H1 (cell line): ENCODE data around the gene KRT84. TPM values are rescaled to one million over a fixed set of nuclear protein-coding genes. Genes with fewer than 3 reads are reported as not detected.

Source experiments
- CTCF ChIA-PET: fragments of 300-600 bp; sonication (Branson Sonifier 250); formaldehyde crosslinking; loops from one replicate; lab custom pipeline; 2021; ENCODE audit not compliant: partially characterized antibody; lab: Charles Lee
- POLR2A ChIA-PET: fragments of 300-600 bp; sonication (Branson Sonifier 250); formaldehyde crosslinking; loops from one replicate; lab custom pipeline; 2021; ENCODE audit warnings: inconsistent platforms; ENCODE audit not compliant: partially characterized antibody; lab: Charles Lee
- DNase-seq, 2 experiments: peaks; one replicate each; pipeline versions ENCODE4 v3.0.0 to v3.0.0-alpha.2; 2010 to 2022; ENCODE audit warnings: low spot score in 2 of 2, low read depth in 1 of 2, mixed read lengths in 1 of 2
- FAIRE-seq: peaks from 2 replicates; lab custom pipeline; 2011; peaks lifted over from hg19 to GRCh38; lab: Jason Lieb, UNC
- H2AFZ ChIP-seq: 2 replicates; pipeline ENCODE4 v1.8.1; 2012; ENCODE audit warnings: low read length, inconsistent platforms
- H2AK5ac ChIP-seq: 2 replicates; pipeline ENCODE4 v1.6.1; 2013; ENCODE audit warnings: low read depth, low read length
- H2BK120ac ChIP-seq: replicated peaks from 2 replicates; pipeline ENCODE3; 2013; ENCODE audit warnings: low read depth, low read length, inconsistent platforms
- H2BK12ac ChIP-seq: 2 replicates; pipeline ENCODE4 v1.6.1; 2013; ENCODE audit warnings: low read depth, low read length
- H2BK15ac ChIP-seq: 2 replicates; pipeline ENCODE4 v1.6.1; 2013; ENCODE audit warnings: low read length
- H2BK20ac ChIP-seq: 2 replicates; pipeline ENCODE4 v1.6.1; 2013; ENCODE audit warnings: low read length
- H2BK5ac ChIP-seq: 2 replicates; pipeline ENCODE4 v1.6.1; 2013; ENCODE audit warnings: low read depth, low read length
- H3K14ac ChIP-seq: 2 replicates; pipeline ENCODE4 v1.6.1; 2013; ENCODE audit warnings: inconsistent platforms; ENCODE audit not compliant: insufficient read length
- H3K18ac ChIP-seq: 2 replicates; pipeline ENCODE4 v1.6.1; 2013; ENCODE audit warnings: low read length; ENCODE audit errors: extremely low read depth
- H3K23ac ChIP-seq: 2 replicates; pipeline ENCODE4 v1.6.1; 2013; ENCODE audit warnings: inconsistent platforms; ENCODE audit not compliant: insufficient read length
- H3K23me2 ChIP-seq: 2 replicates; pipeline ENCODE4 v1.6.1; 2013; ENCODE audit warnings: low read depth, low read length
- H3K27ac ChIP-seq: 2 replicates; pipeline ENCODE4 v1.6.1; 2011; ENCODE audit warnings: low read depth, low read length, inconsistent platforms
- H3K27me3 ChIP-seq, 4 experiments: replicated peaks in 1 of 4; 1 replicate in 1 of 4; 2 replicates in 3 of 4; pipeline versions ENCODE4 v1.6.1 to v1.8.1; 2011 to 2013; ENCODE audit warnings: low read length in 3 of 4, mild to moderate bottlenecking in 3 of 4, inconsistent platforms in 2 of 4, mixed read lengths in 2 of 4, moderate library complexity in 1 of 4; ENCODE audit not compliant: control insufficient read depth in 3 of 4, insufficient read depth in 3 of 4; ENCODE audit errors: extremely low read depth in 1 of 4
- H3K36me3 ChIP-seq, 4 experiments: 2 replicates each; pipeline versions ENCODE4 v1.6.1 to v1.8.1; 2011 to 2013; ENCODE audit warnings: mild to moderate bottlenecking in 4 of 4, low read length in 3 of 4, moderate library complexity in 2 of 4, control low read depth in 1 of 4, inconsistent platforms in 1 of 4; ENCODE audit not compliant: insufficient read depth in 4 of 4, control insufficient read depth in 2 of 4
- H3K4ac ChIP-seq: replicated peaks from 2 replicates; pipeline ENCODE3; 2013; ENCODE audit warnings: low read length, low read depth, mixed read lengths, inconsistent platforms; ENCODE audit not compliant: insufficient read length
- H3K4me1 ChIP-seq, 4 experiments: replicated peaks in 1 of 4; 1 replicate in 1 of 4; 2 replicates in 3 of 4; pipeline versions ENCODE4 v1.6.1 to v1.8.1; 2011 to 2013; ENCODE audit warnings: low read length in 3 of 4, inconsistent platforms in 2 of 4, mixed read lengths in 1 of 4; ENCODE audit not compliant: insufficient read depth in 4 of 4, control insufficient read depth in 3 of 4
- H3K4me2 ChIP-seq, 2 experiments: 2 replicates each; pipeline versions ENCODE4 v1.6.1 to v1.8.1; 2011 to 2013; ENCODE audit warnings: low read depth in 2 of 2, low read length in 2 of 2, control low read depth in 1 of 2, inconsistent platforms in 1 of 2, mild to moderate bottlenecking in 1 of 2; ENCODE audit not compliant: insufficient read depth in 1 of 2
- H3K4me3 ChIP-seq, 4 experiments: fragments of 200-600, 300-600 bp in 1 of 4; sonication (generic), shearing (Covaris generic), sonication (Bioruptor Twin) in 1 of 4; 2 replicates each; pipeline versions ENCODE4 v1.5.1 to v1.8.1; 2011 to 2016; ENCODE audit warnings: low read length in 4 of 4, low read depth in 3 of 4, control low read depth in 2 of 4, inconsistent platforms in 2 of 4, mild to moderate bottlenecking in 2 of 4, mixed read lengths in 1 of 4, moderate library complexity in 1 of 4; ENCODE audit not compliant: insufficient read depth in 2 of 4; ENCODE audit errors: extremely low read depth in 1 of 4
- H3K56ac ChIP-seq: replicated peaks from 2 replicates; pipeline ENCODE3; 2013; ENCODE audit warnings: low read depth, mild to moderate bottlenecking, mixed read lengths, low read length, inconsistent platforms; ENCODE audit not compliant: insufficient read length
- H3K79me1 ChIP-seq: 2 replicates; pipeline ENCODE4 v1.6.1; 2013; ENCODE audit warnings: low read depth, low read length, control low read depth
- H3K79me2 ChIP-seq, 2 experiments: 2 replicates each; pipeline versions ENCODE4 v1.6.1 to v1.8.1; 2012 to 2013; ENCODE audit warnings: low read length in 2 of 2, mild to moderate bottlenecking in 2 of 2, inconsistent platforms in 1 of 2; ENCODE audit not compliant: insufficient read depth in 2 of 2, control insufficient read depth in 1 of 2
- H3K9ac ChIP-seq, 4 experiments: replicated peaks in 1 of 4; 1 replicate in 1 of 4; 2 replicates in 3 of 4; pipeline versions ENCODE4 v1.6.1 to v1.8.1; 2011 to 2013; ENCODE audit warnings: low read depth in 3 of 4, low read length in 3 of 4, control low read depth in 2 of 4, mild to moderate bottlenecking in 2 of 4, moderate library complexity in 2 of 4, inconsistent platforms in 1 of 4; ENCODE audit errors: extremely low read depth in 1 of 4
- H3K9me3 ChIP-seq, 2 experiments: 2 replicates each; pipeline versions ENCODE4 v1.6.1 to v1.8.1; 2012 to 2013; ENCODE audit warnings: mild to moderate bottlenecking in 2 of 2, moderate library complexity in 2 of 2, control low read depth in 1 of 2, inconsistent platforms in 1 of 2, low read depth in 1 of 2, low read length in 1 of 2, mixed read lengths in 1 of 2; ENCODE audit not compliant: insufficient read depth in 2 of 2
- H4K20me1 ChIP-seq, 2 experiments: replicated peaks in 1 of 2; 2 replicates each; pipeline versions ENCODE3 to v1.8.1; 2011 to 2013; ENCODE audit warnings: inconsistent platforms in 2 of 2, low read length in 2 of 2, mild to moderate bottlenecking in 1 of 2; ENCODE audit not compliant: insufficient read depth in 2 of 2, control insufficient read depth in 1 of 2
- H4K5ac ChIP-seq: 2 replicates; pipeline ENCODE4 v1.6.1; 2013; ENCODE audit warnings: low read length, low read depth, mixed read lengths, inconsistent platforms; ENCODE audit not compliant: insufficient read length
- H4K8ac ChIP-seq: 2 replicates; pipeline ENCODE4 v1.8.0; 2013; ENCODE audit warnings: mild to moderate bottlenecking, moderate library complexity, low read length, inconsistent platforms; ENCODE audit not compliant: insufficient read depth; ENCODE audit errors: extremely low read depth
- H4K91ac ChIP-seq: replicated peaks from 2 replicates; pipeline ENCODE3; 2013; ENCODE audit warnings: low read length, mixed read lengths, inconsistent platforms; ENCODE audit not compliant: insufficient read length
- EZH2 ChIP-seq: fragments of 200-600 bp; sonication (generic); IDR thresholded peaks from 2 replicates; pipeline ENCODE4 v1.7.1; 2012; ENCODE audit warnings: low read depth, mild to moderate bottlenecking, moderate library complexity, low read length, inconsistent platforms; ENCODE audit not compliant: severe bottlenecking
- RAD21 ChIP-seq, 2 experiments: IDR thresholded peaks in 1 of 2; conservative IDR thresholded peaks in 1 of 2; 2 replicates each; pipeline ENCODE4 v1.6.1; 2011; ENCODE audit warnings: low read depth in 2 of 2, low read length in 2 of 2, improper control_type of control experiment in 1 of 2, inconsistent platforms in 1 of 2, mild to moderate bottlenecking in 1 of 2, moderate library complexity in 1 of 2
- WGBS, 2 experiments: shearing (Covaris generic) in 1 of 2; methylation state at CpG; one replicate each; pipeline versions ENCODE4 v1.1.6 to v1.1.7; 2013 to 2015; ENCODE audit warnings: low lambda C conversion rate in 2 of 2, mixed read lengths in 2 of 2, inconsistent platforms in 1 of 2, low coverage in 1 of 2, missing lambda C conversion rate in 1 of 2; ENCODE audit not compliant: insufficient replicate concordance in 2 of 2, insufficient coverage in 1 of 2, insufficient read length in 1 of 2; ENCODE audit errors: extremely low coverage in 1 of 2, missing lambda C conversion rate in 1 of 2; 5-methylcytosine and 5-hydroxymethylcytosine counted together
- polyA plus RNA-seq, 7 experiments: library from polyadenylated mRNA; depleted of rRNA in 3 of 7; stranded (reverse) in 5 of 7; unstranded in 2 of 7; fragments of >200 nt in 5 of 7; fragments of 200-250 nt in 2 of 7; gene quantifications; 1 replicate in 5 of 7; 2 replicates in 1 of 7; 4 replicates in 1 of 7; pipeline versions ENCODE4 v1.2.1 to v1.2.3, GENCODE V29; 2011 to 2013; ENCODE audit warnings: missing spikeins in 2 of 7, mixed read lengths in 2 of 7
- total RNA-seq: library from RNA; stranded (reverse); fragmentation: NEBNext Ultra II Directional; extraction: Animal tissue kit (Norgen Biotek cat#: 25700); gene quantifications from 2 replicates; pipeline ENCODE4 v1.2.1, GENCODE V29; 2021
- TF ChIP-seq, protein P1 (sequence below), 3 experiments: IDR thresholded peaks; 1 replicate in 2 of 3; 2 replicates in 1 of 3; pipeline versions ENCODE4 v1.5.1 to v1.6.1; 2011; ENCODE audit warnings: low read length in 3 of 3, mild to moderate bottlenecking in 3 of 3, inconsistent platforms in 2 of 3, low read depth in 1 of 3, moderate library complexity in 1 of 3; ENCODE audit not compliant: insufficient read depth in 1 of 3; ENCODE audit errors: control extremely low read depth in 1 of 3

The KRT84 gene
- total and polyA plus RNA-seq, 2 of the 8 experiments (the other 6 are each of a cell fraction or from before 2014, with no cell fraction given), result not detected

DNA sequence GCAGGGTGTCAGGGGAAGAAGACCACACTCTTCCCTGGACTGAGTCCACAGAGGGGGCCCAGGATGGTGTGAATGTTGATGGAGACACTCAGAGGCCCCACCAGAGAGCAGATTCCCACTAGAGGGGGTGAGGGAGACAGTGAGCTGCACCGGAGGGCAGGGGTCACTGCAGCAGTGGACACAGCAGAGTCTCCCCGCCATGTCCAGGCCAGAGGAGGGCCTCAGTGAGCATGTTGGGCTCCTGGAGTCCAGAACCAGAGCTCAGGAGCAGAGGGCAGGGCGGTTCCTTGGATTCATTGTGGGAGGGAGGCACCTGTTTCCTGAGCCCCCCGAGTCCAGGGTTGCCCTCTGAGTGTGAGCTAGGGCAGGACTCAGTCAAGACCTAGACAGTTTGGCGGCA is 22.5 kb upstream of the KRT84 start:
- Histone ChIP-seq H3K79me1 (no peaks in the 10 kb centered on the region), H3K36me3 (no peaks in the 10 kb centered on the region), H2AFZ (no peak overlapping the region), H3K4ac (no peak overlapping the region), H2AK5ac (no peak overlapping the region), H2BK120ac (no peak overlapping the region), H2BK12ac (no peak overlapping the region), H4K91ac (no peak overlapping the region), H3K4me1 (peaks cover 0 to 2% (median under 1%) of the 10 kb centered on the region in 4 experiments; a peak in 1 of 7 replicates), H3K9me3 (peaks cover 2 to 11% of the 10 kb centered on the region in 2 experiments; a peak in 1 of 4 replicates), H3K79me2 (no peaks in the 10 kb centered on the region), H3K23ac (no peak overlapping the region), H2BK5ac (no peak overlapping the region), H2BK20ac (no peak overlapping the region), H3K4me2 (no peak overlapping the region), H4K8ac (no peak overlapping the region), H4K20me1 (no peaks in the 10 kb centered on the region), H3K9ac (no peak overlapping the region), H3K56ac (no peak overlapping the region), H3K18ac (no peak overlapping the region), H4K5ac (no peak overlapping the region), H3K27ac (no peak overlapping the region), H2BK15ac (no peak overlapping the region), H3K27me3 (no peaks in the 10 kb centered on the region), H3K23me2 (no peaks in the 10 kb centered on the region), H3K4me3 (no peak overlapping the region), H3K14ac (no peak overlapping the region)
- FAIRE-seq (no peak), DNase-seq (no peak)
- WGBS, 2 experiments, result 92% methylated on average over 5 of the region's 5 CpGs; no CpG with 5 or more reads in 1 of the 2 experiments
- TF ChIP-seq RAD21 (IDR thresholded peaks at IDR 0.05 in 1 of 2, conservative IDR thresholded peaks at IDR 0.05 in 1 of 2; ENCODE audit: low read depth in 2 of 2, low read length in 2 of 2) (peak; percentile 18 to 24; a peak in 2 of 4 replicates), EZH2 (no peak)
- TF ChIP-seq, protein P1, sequence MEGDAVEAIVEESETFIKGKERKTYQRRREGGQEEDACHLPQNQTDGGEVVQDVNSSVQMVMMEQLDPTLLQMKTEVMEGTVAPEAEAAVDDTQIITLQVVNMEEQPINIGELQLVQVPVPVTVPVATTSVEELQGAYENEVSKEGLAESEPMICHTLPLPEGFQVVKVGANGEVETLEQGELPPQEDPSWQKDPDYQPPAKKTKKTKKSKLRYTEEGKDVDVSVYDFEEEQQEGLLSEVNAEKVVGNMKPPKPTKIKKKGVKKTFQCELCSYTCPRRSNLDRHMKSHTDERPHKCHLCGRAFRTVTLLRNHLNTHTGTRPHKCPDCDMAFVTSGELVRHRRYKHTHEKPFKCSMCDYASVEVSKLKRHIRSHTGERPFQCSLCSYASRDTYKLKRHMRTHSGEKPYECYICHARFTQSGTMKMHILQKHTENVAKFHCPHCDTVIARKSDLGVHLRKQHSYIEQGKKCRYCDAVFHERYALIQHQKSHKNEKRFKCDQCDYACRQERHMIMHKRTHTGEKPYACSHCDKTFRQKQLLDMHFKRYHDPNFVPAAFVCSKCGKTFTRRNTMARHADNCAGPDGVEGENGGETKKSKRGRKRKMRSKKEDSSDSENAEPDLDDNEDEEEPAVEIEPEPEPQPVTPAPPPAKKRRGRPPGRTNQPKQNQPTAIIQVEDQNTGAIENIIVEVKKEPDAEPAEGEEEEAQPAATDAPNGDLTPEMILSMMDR (IDR thresholded peaks at IDR 0.05; ENCODE audit: control extremely low read depth in 1 of 3, insufficient read depth in 1 of 3, low read depth in 1 of 3, low read length in 3 of 3), result peak; percentile 26 to 50 (median 28)
- ChIA-PET POLR2A (no interaction called here), CTCF (interaction anchor here (0.8 to 5.6 kb wide), 9 partner anchors 13 to 471 kb away, joined by 3 to 36 read pairs (median 3); partner anchors contain the start of gene KRT5)
